ENCODE data around the gene NPAS2. TPM values are rescaled to one million over a fixed set of nuclear protein-coding genes. Genes with fewer than 3 reads are reported as not detected.

NPAS2 gene
- total RNA-seq, 2 experiments from 2014 or later: 4.2 to 4.9 TPM

GRCh38 chr2:101011152-101011551, 191.2 kb downstream of the NPAS2 start:
- no peak for ATAC-seq (ENCODE audit: low read depth)
- H3K9me3 Mint-ChIP-seq: no peaks in the 10 kb centered on the region
- no peak overlapping the region for H3K27ac Mint-ChIP-seq
- POLR2A ChIA-PET: no interaction called here
- DNase-seq: no peak
- H3K27me3 Mint-ChIP-seq: no peaks in the 10 kb centered on the region
- peaks cover 8% of the 10 kb centered on the region for H3K4me1 Mint-ChIP-seq
- H3K4me3 Mint-ChIP-seq: no peak overlapping the region
- peaks cover 31% of the 10 kb centered on the region for H3K36me3 Mint-ChIP-seq

DNA sequence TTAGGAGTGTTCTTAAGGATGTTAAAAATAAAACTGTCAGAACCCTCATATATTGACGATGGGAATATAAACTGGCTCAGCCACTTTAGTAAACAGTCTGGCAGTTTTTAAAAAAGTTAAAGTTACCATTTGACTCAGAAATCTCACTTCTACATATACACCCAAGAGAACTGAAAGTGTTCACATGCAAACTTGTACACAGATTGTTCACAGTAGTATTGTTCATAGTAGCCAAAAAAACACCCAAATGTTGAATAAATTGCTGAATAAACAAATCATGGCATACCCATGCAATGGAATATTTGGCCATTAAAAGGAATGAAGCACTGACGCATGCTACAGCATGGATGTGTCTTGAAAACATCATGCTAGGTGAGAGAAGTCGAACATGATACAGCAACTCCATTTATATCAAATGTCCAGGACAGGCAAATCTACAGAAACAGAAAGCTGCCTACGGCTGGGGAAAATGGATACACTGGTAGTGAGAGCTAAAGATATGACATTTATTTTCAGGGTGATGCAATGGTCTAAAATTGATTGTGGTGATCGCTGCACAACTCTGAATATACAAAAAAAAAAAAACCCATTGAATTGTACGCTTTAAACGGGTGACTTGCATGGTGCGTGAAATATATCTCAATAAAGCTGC, 192.2 kb downstream of the NPAS2 start:
- Mint-ChIP-seq H3K36me3 (peaks cover 28% of the 10 kb centered on the region), H3K4me3 (no peak overlapping the region), H3K4me1 (peaks cover 5% of the 10 kb centered on the region), H3K9me3 (no peaks in the 10 kb centered on the region), H3K27me3 (no peaks in the 10 kb centered on the region), H3K27ac (no peak overlapping the region)
- POLR2A ChIA-PET: interaction anchor here (1.8 kb wide), 1 partner anchor 193 kb away, joined by 8 read pairs; no protein-coding TSS in a partner anchor
- ATAC-seq (ENCODE audit: low read depth) (no peak), DNase-seq (no peak)

GRCh38 chr2:101012706-101013181, 192.8 kb downstream of the NPAS2 start:
- DNase-seq (no peak), ATAC-seq (ENCODE audit: low read depth) (no peak)
- Mint-ChIP-seq H3K4me3 (no peak overlapping the region), H3K27me3 (no peaks in the 10 kb centered on the region), H3K36me3 (peaks cover 26% of the 10 kb centered on the region), H3K4me1 (peaks cover 5% of the 10 kb centered on the region), H3K27ac (no peak overlapping the region), H3K9me3 (no peaks in the 10 kb centered on the region)
- POLR2A ChIA-PET: interaction anchor here (1.8 kb wide), 1 partner anchor 193 kb away, joined by 8 read pairs; no protein-coding TSS in a partner anchor

- no peak for ATAC-seq (ENCODE audit: low read depth)
- no peak overlapping the region for H3K27ac Mint-ChIP-seq
Measured at GRCh38 chr2:101014264-101014857, 194.4 kb downstream of the NPAS2 start.

GRCh38 chr2:101017371-101017770, 197.4 kb downstream of the NPAS2 start:
- Mint-ChIP-seq H3K27me3 (no peaks in the 10 kb centered on the region), H3K27ac (no peak overlapping the region), H3K4me1 (peaks cover 1% of the 10 kb centered on the region), H3K9me3 (no peaks in the 10 kb centered on the region), H3K36me3 (peaks cover 29% of the 10 kb centered on the region), H3K4me3 (no peak overlapping the region)
- no peak for ATAC-seq (ENCODE audit: low read depth)
- POLR2A ChIA-PET: no interaction called here
- no peak for DNase-seq

More at GRCh38 chr2:101014264-101014857, 194.4 kb downstream of the NPAS2 start:
- no peak for DNase-seq
- Mint-ChIP-seq H3K4me1 (peaks cover 3% of the 10 kb centered on the region), H3K9me3 (no peaks in the 10 kb centered on the region), H3K27me3 (no peaks in the 10 kb centered on the region), H3K36me3 (peaks cover 19% of the 10 kb centered on the region), H3K4me3 (no peak overlapping the region)
- POLR2A ChIA-PET: no interaction called here

DNA sequence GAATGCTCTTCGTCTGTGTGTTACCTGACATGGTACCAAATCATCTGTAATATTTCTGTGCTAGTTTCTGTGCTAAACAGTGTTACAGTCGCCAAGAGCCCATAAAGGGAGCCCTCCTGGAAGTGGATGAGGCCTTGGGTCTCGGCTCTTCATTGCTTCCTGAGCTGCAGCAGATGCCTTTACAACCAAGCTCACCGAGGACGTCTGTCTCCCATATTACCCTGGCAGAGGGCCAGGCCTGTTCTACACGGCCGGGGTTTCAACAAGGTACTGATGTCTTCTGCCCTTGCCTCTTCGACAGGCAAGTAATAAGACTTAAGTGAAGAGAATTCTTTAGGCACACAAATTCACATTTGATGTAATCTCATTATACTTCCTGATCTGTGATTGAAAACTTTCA, 199.0 kb downstream of the NPAS2 start:
- DNase-seq (no peak), ATAC-seq (ENCODE audit: low read depth) (no peak)
- Mint-ChIP-seq H3K4me1 (no peaks in the 10 kb centered on the region), H3K4me3 (no peak overlapping the region), H3K9me3 (no peaks in the 10 kb centered on the region), H3K36me3 (peaks cover 22% of the 10 kb centered on the region), H3K27ac (no peak overlapping the region), H3K27me3 (no peaks in the 10 kb centered on the region)
- POLR2A ChIA-PET: interaction anchor here (0.5 kb wide), 1 partner anchor 479 kb away, joined by 3 read pairs; no protein-coding TSS in a partner anchor

GRCh38 chr2:101022221-101022620, 202.3 kb downstream of the NPAS2 start:
- no peaks in the 10 kb centered on the region for H3K9me3 Mint-ChIP-seq
- DNase-seq (no peak), ATAC-seq (ENCODE audit: low read depth) (no peak)
- POLR2A ChIA-PET: no interaction called here
- no peak overlapping the region for H3K4me3 Mint-ChIP-seq
- H3K27me3 Mint-ChIP-seq: no peaks in the 10 kb centered on the region
- H3K36me3 Mint-ChIP-seq: peaks cover 15% of the 10 kb centered on the region
- no peaks in the 10 kb centered on the region for H3K4me1 Mint-ChIP-seq
- H3K27ac Mint-ChIP-seq: no peak overlapping the region

DNA sequence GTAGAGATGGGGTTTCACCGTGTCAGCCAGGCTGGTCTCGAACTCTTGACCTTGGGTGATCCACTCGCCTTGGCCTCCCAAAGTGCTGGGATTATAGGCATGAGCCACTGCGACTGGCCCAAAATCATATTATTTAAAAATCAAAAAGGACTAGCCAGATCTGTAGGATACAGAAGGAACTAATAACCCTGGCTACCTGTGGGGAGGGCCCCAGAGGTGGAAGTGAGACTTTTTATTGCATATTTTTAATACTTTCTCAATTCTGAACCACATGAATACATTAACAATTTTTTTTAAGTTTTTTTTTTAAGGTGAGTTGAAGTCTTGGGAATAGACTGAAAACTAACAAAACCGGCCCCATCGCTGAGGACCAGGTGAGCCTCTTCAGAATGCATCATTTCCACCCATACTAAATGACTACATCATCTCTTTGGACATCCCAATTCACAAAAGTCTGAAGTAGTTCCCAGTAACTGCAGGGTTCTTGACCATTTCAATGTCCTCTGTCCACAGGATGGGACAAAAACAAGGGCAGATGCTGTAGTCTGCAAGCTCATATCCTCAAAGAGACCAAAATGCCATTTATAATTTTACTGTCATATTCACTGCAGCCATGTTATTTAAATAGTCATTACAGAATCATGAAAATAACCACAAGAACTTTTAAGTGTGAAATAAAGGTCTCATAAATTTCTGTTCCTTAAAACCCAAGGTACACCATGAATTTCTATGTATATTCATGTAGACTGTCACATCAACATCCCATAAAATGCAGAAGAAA, 203.6 kb downstream of the NPAS2 start:
- no peaks in the 10 kb centered on the region for H3K9me3 Mint-ChIP-seq
- peaks cover 15% of the 10 kb centered on the region for H3K36me3 Mint-ChIP-seq
- DNase-seq: no peak
- POLR2A ChIA-PET: no interaction called here
- H3K4me3 Mint-ChIP-seq: no peak overlapping the region
- no peak for ATAC-seq (ENCODE audit: low read depth)
- H3K4me1 Mint-ChIP-seq: no peaks in the 10 kb centered on the region
- H3K27me3 Mint-ChIP-seq: no peaks in the 10 kb centered on the region
- no peak overlapping the region for H3K27ac Mint-ChIP-seq

DNA sequence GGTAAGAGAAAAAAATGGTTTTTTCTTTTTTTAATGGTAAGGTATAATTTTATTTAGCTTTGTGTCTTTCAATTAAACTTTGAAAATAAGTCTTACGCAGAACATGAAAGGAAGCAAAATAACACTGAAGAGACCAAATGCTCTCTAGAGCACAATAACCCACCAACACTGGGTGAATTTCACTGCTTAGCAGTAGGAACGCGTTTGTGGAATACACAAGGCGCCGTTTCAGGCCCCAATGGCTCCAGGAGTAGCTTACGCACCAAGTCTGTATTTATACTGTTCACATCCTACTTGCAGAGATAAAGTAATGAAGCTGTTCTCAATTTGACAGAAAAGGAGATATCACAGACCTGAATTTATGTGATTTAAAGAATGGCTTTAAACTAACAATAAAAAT, 205.6 kb downstream of the NPAS2 start:
- Mint-ChIP-seq H3K4me1 (no peaks in the 10 kb centered on the region), H3K27me3 (no peaks in the 10 kb centered on the region), H3K36me3 (peaks cover 14% of the 10 kb centered on the region), H3K27ac (no peak overlapping the region), H3K9me3 (no peaks in the 10 kb centered on the region), H3K4me3 (no peak overlapping the region)
- POLR2A ChIA-PET: no interaction called here
- no peak for ATAC-seq (ENCODE audit: low read depth)
- DNase-seq: no peak

GRCh38 chr2:101026253-101026701, 206.3 kb downstream of the NPAS2 start:
- Mint-ChIP-seq H3K9me3 (no peaks in the 10 kb centered on the region), H3K4me3 (no peak overlapping the region), H3K27me3 (no peaks in the 10 kb centered on the region), H3K36me3 (peaks cover 7% of the 10 kb centered on the region), H3K27ac (no peak overlapping the region), H3K4me1 (no peaks in the 10 kb centered on the region)
- DNase-seq (no peak), ATAC-seq (ENCODE audit: low read depth) (no peak)
- POLR2A ChIA-PET: no interaction called here

- H3K27ac Mint-ChIP-seq: no peak overlapping the region
- no peaks in the 10 kb centered on the region for H3K9me3 Mint-ChIP-seq
- no peak for ATAC-seq (ENCODE audit: low read depth)
- H3K36me3 Mint-ChIP-seq: peaks cover 3% of the 10 kb centered on the region
- DNase-seq: no peak
- no peaks in the 10 kb centered on the region for H3K27me3 Mint-ChIP-seq
- no peak overlapping the region for H3K4me3 Mint-ChIP-seq
- no peaks in the 10 kb centered on the region for H3K4me1 Mint-ChIP-seq
- POLR2A ChIA-PET: no interaction called here
Measured at GRCh38 chr2:101026923-101027469, 207.1 kb downstream of the NPAS2 start.

- H3K27ac Mint-ChIP-seq: no peak overlapping the region
- H3K36me3 Mint-ChIP-seq: peaks cover 3% of the 10 kb centered on the region
- no peaks in the 10 kb centered on the region for H3K9me3 Mint-ChIP-seq
- H3K27me3 Mint-ChIP-seq: no peaks in the 10 kb centered on the region
- POLR2A ChIA-PET: no interaction called here
- ATAC-seq (ENCODE audit: low read depth): no peak
- no peaks in the 10 kb centered on the region for H3K4me1 Mint-ChIP-seq
- no peak for DNase-seq
- H3K4me3 Mint-ChIP-seq: no peak overlapping the region
Measured at GRCh38 chr2:101027852-101028251, 207.9 kb downstream of the NPAS2 start.

- POLR2A ChIA-PET: interaction anchor here (1.6 kb wide), 1 partner anchor 23 kb away, joined by 3 read pairs; no protein-coding TSS in a partner anchor
- no peak for ATAC-seq (ENCODE audit: low read depth)
- no peaks in the 10 kb centered on the region for H3K36me3 Mint-ChIP-seq
- no peaks in the 10 kb centered on the region for H3K27me3 Mint-ChIP-seq
- no peaks in the 10 kb centered on the region for H3K9me3 Mint-ChIP-seq
- no peaks in the 10 kb centered on the region for H3K4me1 Mint-ChIP-seq
- no peak overlapping the region for H3K27ac Mint-ChIP-seq
- H3K4me3 Mint-ChIP-seq: no peak overlapping the region
- DNase-seq: no peak
Measured at GRCh38 chr2:101030866-101031554, 211.1 kb downstream of the NPAS2 start.
